DOHH2 (cell line): ENCODE results near the gene PCCB.

Experiments used
- CTCF ChIP-seq: fragments of 200-600 bp; sonication (generic); IDR thresholded peaks from one replicate; pipeline ENCODE4 v1.5.1; 2014; ENCODE audit warnings: antibody characterized with exemption, mild to moderate bottlenecking, low read depth, low read length; ENCODE audit not compliant: poor library complexity, severe bottlenecking
- EZH2phosphoT487 ChIP-seq: fragments of 200-600 bp; sonication (generic); IDR thresholded peaks from 2 replicates; pipeline ENCODE4 v1.6.1; 2017; ENCODE audit warnings: borderline replicate concordance, mild to moderate bottlenecking, antibody characterized with exemption, low read length, moderate library complexity, mixed read lengths

GRCh38 chr3:136294176-136294575 is 44.0 kb downstream of the PCCB start:
- TF ChIP-seq CTCF (no peak), EZH2phosphoT487 (no peak)
